Heart right ventricle (tissue), 16 donors: Measurements from ENCODE around the gene PIGN. TPM values are rescaled to one million over a fixed set of nuclear protein-coding genes. Genes with fewer than 3 reads are reported as not detected.
A peak's percentile ranks its signal among the peaks of the same experiment; 100 is the strongest.

ENCODE experiments used
- ATAC-seq, 8 donors: fragments of 200-7000 bp; cut with Tn5 transposase; one replicate each; pipeline ENCODE4 v1.9.1; 2020; ENCODE audit warnings: mild to moderate bottlenecking in 8 of 8, moderate library complexity in 8 of 8, moderate number of reproducible peaks in 1 of 8
- DNase-seq, 2 donors: peaks; one replicate each; pipeline ENCODE4 v3.0.0-alpha.2; 2020
- H3K27ac ChIP-seq, 10 donors: fragments of 200-600 bp; sonication (generic) in 2 of 10; one replicate each; pipeline versions ENCODE4 v1.5.0 to v1.8.0; 2020 to 2022; ENCODE audit warnings: mild to moderate bottlenecking in 3 of 10
- H3K27me3 ChIP-seq, 7 donors: fragments of 200-600 bp; one replicate each; pipeline ENCODE4 v1.8.0; 2021 to 2022; ENCODE audit warnings: mild to moderate bottlenecking in 2 of 7
- H3K36me3 ChIP-seq, 9 donors: fragments of 200-600 bp; sonication (generic) in 1 of 9; one replicate each; pipeline versions ENCODE4 v1.5.0 to v1.8.0; 2020 to 2022; ENCODE audit warnings: mild to moderate bottlenecking in 2 of 9
- H3K4me1 ChIP-seq, 9 donors: fragments of 200-600 bp; sonication (generic) in 1 of 9; one replicate each; pipeline versions ENCODE4 v1.5.0 to v1.8.0; 2020 to 2022; ENCODE audit warnings: mild to moderate bottlenecking in 4 of 9
- H3K4me3 ChIP-seq, 10 donors: fragments of 200-600 bp; sonication (generic) in 2 of 10; one replicate each; pipeline versions ENCODE4 v1.5.0 to v1.8.0; 2020 to 2022; ENCODE audit warnings: mild to moderate bottlenecking in 7 of 10, moderate library complexity in 2 of 10
- H3K9me3 ChIP-seq, 11 donors: fragments of 200-600 bp in 10 of 11; sonication (generic) in 2 of 11; one replicate each; pipeline versions ENCODE4 v1.5.0 to v1.8.0; 2013 to 2022; ENCODE audit warnings: mild to moderate bottlenecking in 2 of 11, control low read depth in 1 of 11, moderate library complexity in 1 of 11
- WGBS, 2 donors: extraction: QIAGEN DNeasy Blood & Tissue Kit; methylation state at CpG; one replicate each; pipeline ENCODE4 v1.1.7; 2013; ENCODE audit warnings: inconsistent platforms in 1 of 2; 5-methylcytosine and 5-hydroxymethylcytosine counted together
- intact Hi-C, 10 donors: fragments of 100-400 bp; cut with DNase I; formaldehyde crosslinking; loops; one replicate each; pipeline versions ENCODE4 v1.11.1 to v1.14.2; 2022
- polyA plus RNA-seq, 2 donors: library from polyadenylated mRNA; stranded (reverse); fragments of 200-250 nt; gene quantifications; one replicate each; pipeline ENCODE4 v1.2.3, GENCODE V29; 2013
- total RNA-seq, 10 donors: library from RNA; stranded (reverse); fragmentation: NEBNext Ultra II Directional in 3 of 10; extraction: Animal tissue kit (Norgen Biotek cat#: 25700) in 3 of 10; gene quantifications; one replicate each; pipeline versions ENCODE4 v1.2.1 to v1.2.4, GENCODE V29; 2021 to 2023
- TF ChIP-seq, protein P1 (sequence below), 9 donors: fragments of 200-600 bp; sonication (generic) in 2 of 9; IDR thresholded peaks; one replicate each; pipeline versions ENCODE4 v1.5.0 to v1.8.0; 2021 to 2022; ENCODE audit warnings: antibody characterized with exemption in 9 of 9, mild to moderate bottlenecking in 5 of 9, moderate library complexity in 1 of 9
- donor health status: Arrhythmogenic right ventricular cardiomyopathy.
- donor health status: ischemic (EF 13 %, LVEDD 7.1; RV severe dilation, severe dysfunction).
- donor health status: healthy with polysubstance abuse.
- donor health status: DM: no; HTN: yes; CAD: no.
- donor health status: DM: no; HTN: no; CAD: no.
- donor health status: ischemic (EF 25% LVEDD 6.9; RV normal size, moderate dysfunction).
- donor health status: ischemic (EF 25% LVEDD 5.7; RV mildly dilated, moderate dysfunction).
- donor health status: healthy.
- donor health status: DM: yes; HTN: yes; CAD: no.
- donor health status: Ischemic cardiomyopathy.
- donor health status: ischemic (EF 35%, LVEDD 5.7; RV mildly dilated, moderate dysfunction).
- donor health status: nonischemic (EF 11% LVEDD 7.7; RV severe dilation, severe dysfunction).
- donor health status: DM: yes; HTN: yes; CAD: no.
- donor health status: PGD.
- donor health status: ischemic (EF 29% LVEDD 5.4; RV normal size, mild dysfunction).
- donor health status: nonischemic (EF 23%, LVEDD 6.1; RV moderate dilation, normal function).

Gene PIGN
- total and polyA plus RNA-seq, 12 donors, result 4.4 to 31.6 (median 19.7) TPM

DNA sequence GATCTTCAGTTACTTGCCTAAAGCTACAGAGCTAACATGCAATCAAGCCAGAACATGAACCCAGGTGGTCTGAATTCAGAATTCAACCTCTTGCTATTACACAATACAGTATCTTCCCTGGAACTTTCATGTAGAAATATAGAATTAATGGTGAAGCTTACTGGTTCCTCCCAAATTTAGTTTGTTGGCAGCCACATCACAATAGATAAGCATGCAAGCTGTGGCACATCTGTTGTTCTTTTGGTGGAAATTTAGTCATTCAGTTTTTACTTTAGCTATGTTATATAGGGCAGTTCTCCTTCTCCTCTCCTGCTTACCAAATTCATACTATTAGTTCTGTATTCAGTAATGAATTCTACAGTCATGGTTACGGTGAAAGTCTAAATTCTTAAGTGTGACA lies 193.0 kb downstream of the PIGN start:
- no peak overlapping the region for H3K4me3 ChIP-seq
- no peaks in the 10 kb centered on the region for H3K27me3 ChIP-seq
- no peaks in the 10 kb centered on the region for H3K9me3 ChIP-seq
- DNase-seq (no peak), ATAC-seq (no peak)
- no peak overlapping the region for H3K27ac ChIP-seq
- intact Hi-C loops, result no loop called here
- H3K4me1 ChIP-seq, result peaks cover 0 to 46% (median 16%) of the 10 kb centered on the region in 9 donors
- 86 to 92% methylated on average over 1 of the region's 1 CpG for WGBS, 2 donors
- H3K36me3 ChIP-seq, result no peaks in the 10 kb centered on the region
- TF ChIP-seq, protein P1, sequence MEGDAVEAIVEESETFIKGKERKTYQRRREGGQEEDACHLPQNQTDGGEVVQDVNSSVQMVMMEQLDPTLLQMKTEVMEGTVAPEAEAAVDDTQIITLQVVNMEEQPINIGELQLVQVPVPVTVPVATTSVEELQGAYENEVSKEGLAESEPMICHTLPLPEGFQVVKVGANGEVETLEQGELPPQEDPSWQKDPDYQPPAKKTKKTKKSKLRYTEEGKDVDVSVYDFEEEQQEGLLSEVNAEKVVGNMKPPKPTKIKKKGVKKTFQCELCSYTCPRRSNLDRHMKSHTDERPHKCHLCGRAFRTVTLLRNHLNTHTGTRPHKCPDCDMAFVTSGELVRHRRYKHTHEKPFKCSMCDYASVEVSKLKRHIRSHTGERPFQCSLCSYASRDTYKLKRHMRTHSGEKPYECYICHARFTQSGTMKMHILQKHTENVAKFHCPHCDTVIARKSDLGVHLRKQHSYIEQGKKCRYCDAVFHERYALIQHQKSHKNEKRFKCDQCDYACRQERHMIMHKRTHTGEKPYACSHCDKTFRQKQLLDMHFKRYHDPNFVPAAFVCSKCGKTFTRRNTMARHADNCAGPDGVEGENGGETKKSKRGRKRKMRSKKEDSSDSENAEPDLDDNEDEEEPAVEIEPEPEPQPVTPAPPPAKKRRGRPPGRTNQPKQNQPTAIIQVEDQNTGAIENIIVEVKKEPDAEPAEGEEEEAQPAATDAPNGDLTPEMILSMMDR (IDR thresholded peaks at IDR 0.05), result no peak

DNA sequence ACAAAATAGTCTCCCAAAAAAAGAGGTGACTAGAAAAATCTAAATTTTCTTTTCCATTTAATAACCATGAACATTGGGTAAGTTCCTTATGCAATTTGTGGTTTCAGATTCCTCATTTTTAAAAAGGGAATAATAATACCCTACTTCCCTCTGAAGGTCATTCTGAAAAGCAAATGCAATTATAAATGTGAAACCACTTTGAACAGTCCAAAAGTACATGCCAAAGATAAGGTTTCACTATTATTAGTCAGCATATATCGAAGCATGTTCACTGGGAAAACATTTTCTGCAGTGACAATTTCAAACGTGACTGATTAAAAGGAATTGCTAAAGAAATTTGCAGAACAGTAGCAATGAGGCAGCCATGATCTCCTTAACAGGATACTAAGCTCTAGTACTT lies 193.9 kb downstream of the PIGN start:
- WGBS, 2 donors, result 5 to 10% methylated on average over 2 of the region's 2 CpGs
- Histone ChIP-seq H3K4me3 (no peak overlapping the region), H3K9me3 (no peaks in the 10 kb centered on the region), H3K36me3 (no peaks in the 10 kb centered on the region), H3K27ac (peak overlapping the region in 2 of 10 donors; percentile 22 to 61), H3K4me1 (peaks cover 0 to 38% (median 16%) of the 10 kb centered on the region in 9 donors), H3K27me3 (no peaks in the 10 kb centered on the region)
- peak in 4 of 8 donors; percentile 25 to 62 (median 52) for ATAC-seq
- no peak for DNase-seq
- TF ChIP-seq, protein P1 (IDR thresholded peaks at IDR 0.05), result no peak
- intact Hi-C loops, result no loop called here

DNA sequence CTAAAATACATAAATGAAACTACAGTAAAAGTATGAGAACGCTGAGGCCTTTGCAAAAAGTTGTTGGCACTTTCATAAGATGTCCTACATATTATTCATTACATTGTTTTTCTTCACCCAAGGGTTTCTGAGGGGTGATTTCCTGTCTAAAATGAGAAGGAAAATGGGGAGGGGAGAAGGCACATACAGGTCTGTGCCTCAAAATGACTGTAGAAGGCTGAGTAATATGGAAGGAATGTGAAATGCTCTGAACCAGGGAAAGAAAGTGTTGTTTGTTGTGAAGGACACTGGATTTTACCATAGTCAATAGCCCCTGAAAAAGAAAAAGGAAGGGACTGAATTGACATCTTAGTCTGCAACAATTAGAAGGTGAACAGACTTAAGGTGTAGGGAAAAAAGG lies 194.6 kb downstream of the PIGN start:
- no peak overlapping the region for H3K4me3 ChIP-seq
- no peaks in the 10 kb centered on the region for H3K9me3 ChIP-seq
- intact Hi-C loops, result no loop called here
- H3K27ac ChIP-seq, result peak overlapping the region in 3 of 10 donors; percentile 19 to 61 (median 22)
- 62 to 70% methylated on average over 1 of the region's 1 CpG for WGBS, 2 donors
- TF ChIP-seq, protein P1 (IDR thresholded peaks at IDR 0.05), result no peak
- H3K4me1 ChIP-seq, result peaks cover 0 to 38% (median 16%) of the 10 kb centered on the region in 9 donors
- ATAC-seq (peak in 2 of 8 donors; percentile 34 to 39), DNase-seq (no peak)
- no peaks in the 10 kb centered on the region for H3K27me3 ChIP-seq
- H3K36me3 ChIP-seq, result no peaks in the 10 kb centered on the region

DNA sequence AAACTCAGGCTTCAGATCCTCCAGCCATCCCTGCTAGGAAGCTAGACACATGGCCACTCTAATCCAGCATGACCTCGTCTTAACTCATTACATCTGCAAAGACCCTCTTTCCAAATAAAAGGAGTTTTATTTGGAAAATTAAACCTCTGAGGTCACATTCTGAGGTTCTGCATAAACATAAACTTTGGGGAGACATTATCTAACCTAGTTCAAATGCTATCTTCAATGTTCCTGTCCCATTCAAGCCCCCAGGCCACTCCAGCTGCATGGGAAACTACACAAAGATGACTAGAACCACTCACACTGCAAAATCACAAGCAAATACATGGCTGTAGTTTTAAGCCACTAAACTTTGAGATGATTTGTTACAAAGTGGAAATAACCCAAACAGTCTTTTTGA lies 195.0 kb downstream of the PIGN start:
- TF ChIP-seq, protein P1 (IDR thresholded peaks at IDR 0.05), result no peak
- Histone ChIP-seq H3K4me3 (no peak overlapping the region), H3K27ac (peak overlapping the region in 1 of 10 donors; percentile 61), H3K4me1 (peaks cover 0 to 38% (median 16%) of the 10 kb centered on the region in 9 donors), H3K36me3 (no peaks in the 10 kb centered on the region), H3K9me3 (no peaks in the 10 kb centered on the region), H3K27me3 (no peaks in the 10 kb centered on the region)
- intact Hi-C loops, result no loop called here
- ATAC-seq, result no peak
- WGBS, 2 donors, result 91 to 96% methylated on average over 1 of the region's 1 CpG
- DNase-seq, result no peak
